H9 (cell line): Measurements from ENCODE around the gene WBP1L. TPM values are rescaled to one million over a fixed set of nuclear protein-coding genes. Genes with fewer than 3 reads are reported as not detected.

Source experiments
- DNase-seq: peaks from one replicate; pipeline ENCODE4 v3.0.0-alpha.2; 2017
- H2AFZ ChIP-seq: one replicate; pipeline ENCODE4 v1.6.1; 2013; ENCODE audit warnings: mild to moderate bottlenecking, low read length, control low read depth, moderate library complexity
- H2AK5ac ChIP-seq: 2 replicates; pipeline ENCODE4 v1.6.1; 2013; ENCODE audit warnings: low read length, control low read depth, mixed read lengths; ENCODE audit not compliant: insufficient read length
- H2BK120ac ChIP-seq: one replicate; pipeline ENCODE4 v1.6.1; 2013; ENCODE audit warnings: low read depth, mild to moderate bottlenecking, low read length, control low read depth, inconsistent platforms; ENCODE audit not compliant: poor library complexity, severe bottlenecking
- H2BK12ac ChIP-seq: 2 replicates; pipeline ENCODE4 v1.6.1; 2013; ENCODE audit warnings: low read length, control low read depth, mixed read lengths, low read depth; ENCODE audit not compliant: insufficient read length
- H2BK15ac ChIP-seq: 2 replicates; pipeline ENCODE4 v1.6.1; 2013; ENCODE audit warnings: low read depth, low read length, control low read depth
- H2BK20ac ChIP-seq: one replicate; pipeline ENCODE4 v1.6.1; 2013; ENCODE audit warnings: low read depth, mild to moderate bottlenecking, low read length, control low read depth, inconsistent platforms; ENCODE audit not compliant: poor library complexity, severe bottlenecking
- H2BK5ac ChIP-seq: 2 replicates; pipeline ENCODE4 v1.6.1; 2013; ENCODE audit warnings: low read length, control low read depth, mixed read lengths; ENCODE audit not compliant: insufficient read length
- H3K14ac ChIP-seq: 2 replicates; pipeline ENCODE4 v1.6.1; 2013; ENCODE audit warnings: low read length, control low read depth; ENCODE audit not compliant: insufficient read depth
- H3K18ac ChIP-seq: 2 replicates; pipeline ENCODE4 v1.6.1; 2013; ENCODE audit warnings: low read depth, mild to moderate bottlenecking, mixed read lengths, low read length, control low read depth; ENCODE audit not compliant: insufficient read length
- H3K23ac ChIP-seq: 2 replicates; pipeline ENCODE4 v1.6.1; 2013; ENCODE audit warnings: low read length, control low read depth, mixed read lengths, low read depth; ENCODE audit not compliant: insufficient read length
- H3K23me2 ChIP-seq: 2 replicates; pipeline ENCODE4 v1.6.1; 2013; ENCODE audit warnings: low read depth, mild to moderate bottlenecking, mixed read lengths, low read length, control low read depth; ENCODE audit not compliant: insufficient read length, poor library complexity, severe bottlenecking
- H3K27ac ChIP-seq: 2 replicates; pipeline ENCODE4 v1.5.1; 2013; ENCODE audit warnings: low read length, control low read depth, mixed read lengths, low read depth; ENCODE audit not compliant: insufficient read length
- H3K27me3 ChIP-seq: 2 replicates; pipeline ENCODE4 v1.6.1; 2013; ENCODE audit warnings: low read length, control low read depth, inconsistent platforms; ENCODE audit not compliant: insufficient read depth
- H3K4ac ChIP-seq: 2 replicates; pipeline ENCODE4 v1.6.1; 2013; ENCODE audit warnings: low read depth, mild to moderate bottlenecking, control low read depth, inconsistent platforms, low read length, moderate library complexity
- H3K4me1 ChIP-seq: 2 replicates; pipeline ENCODE4 v1.6.1; 2013; ENCODE audit warnings: low read length, control low read depth, inconsistent platforms; ENCODE audit not compliant: insufficient read depth
- H3K4me2 ChIP-seq: 2 replicates; pipeline ENCODE4 v1.6.1; 2013; ENCODE audit warnings: low read length, control low read depth, mixed read lengths; ENCODE audit not compliant: insufficient read length, insufficient read depth
- H3K56ac ChIP-seq: 2 replicates; pipeline ENCODE4 v1.6.1; 2013; ENCODE audit warnings: low read depth, mild to moderate bottlenecking, mixed read lengths, low read length, control low read depth; ENCODE audit not compliant: insufficient read length
- H3K79me1 ChIP-seq: 2 replicates; pipeline ENCODE4 v1.6.1; 2013; ENCODE audit warnings: low read depth, mild to moderate bottlenecking, moderate library complexity, low read length, control low read depth, inconsistent platforms; ENCODE audit not compliant: insufficient read depth, poor library complexity, severe bottlenecking
- H3K79me2 ChIP-seq: 2 replicates; pipeline ENCODE4 v1.6.1; 2013; ENCODE audit warnings: low read length, control low read depth, inconsistent platforms; ENCODE audit not compliant: insufficient read depth
- H3K9ac ChIP-seq: 2 replicates; pipeline ENCODE4 v1.6.1; 2013; ENCODE audit warnings: low read length, control low read depth, mixed read lengths; ENCODE audit not compliant: insufficient read length; ENCODE audit errors: extremely low read depth
- H3K9me3 ChIP-seq: one replicate; pipeline ENCODE4 v1.6.1; 2013; ENCODE audit warnings: low read depth, low read length, inconsistent platforms; ENCODE audit not compliant: control insufficient read depth
- H3T11ph ChIP-seq: one replicate; pipeline ENCODE4 v1.6.1; 2013; ENCODE audit warnings: mild to moderate bottlenecking, low read length, control low read depth, inconsistent platforms
- H4K20me1 ChIP-seq: one replicate; pipeline ENCODE4 v1.6.1; 2013; ENCODE audit not compliant: control insufficient read depth, insufficient read length, insufficient read depth
- H4K5ac ChIP-seq: 2 replicates; pipeline ENCODE4 v1.6.1; 2013; ENCODE audit warnings: low read depth, mild to moderate bottlenecking, mixed read lengths, low read length, control low read depth; ENCODE audit not compliant: insufficient read length
- H4K8ac ChIP-seq: replicated peaks from 2 replicates; pipeline ENCODE4 v1.6.1; 2013; ENCODE audit warnings: low read length, control low read depth, mixed read lengths, low read depth; ENCODE audit not compliant: insufficient read length
- H4K91ac ChIP-seq: 2 replicates; pipeline ENCODE4 v1.6.1; 2013; ENCODE audit warnings: low read depth, mild to moderate bottlenecking, moderate library complexity, mixed read lengths, low read length, control low read depth; ENCODE audit not compliant: insufficient read length
- H3K27ac Mint-ChIP-seq, 3 experiments: 2 replicates in 2 of 3; 3 replicates in 1 of 3; pipeline ENCODE4 v1.8.0; 2020 to 2021; ENCODE audit warnings: mixed read lengths in 3 of 3, mild to moderate bottlenecking in 1 of 3, moderate library complexity in 1 of 3
- H3K27me3 Mint-ChIP-seq: 2 replicates; pipeline ENCODE4 v1.8.0; 2021; ENCODE audit warnings: low read depth, mild to moderate bottlenecking, moderate library complexity, mixed read lengths
- H3K36me3 Mint-ChIP-seq, 3 experiments: 2 replicates in 2 of 3; 3 replicates in 1 of 3; pipeline ENCODE4 v1.8.0; 2020 to 2021; ENCODE audit warnings: low read depth in 3 of 3, mixed read lengths in 3 of 3; ENCODE audit not compliant: insufficient read depth in 1 of 3
- H3K4me1 Mint-ChIP-seq, 2 experiments: 2 replicates each; pipeline ENCODE4 v1.8.0; 2020; ENCODE audit warnings: mixed read lengths in 2 of 2
- H3K4me3 Mint-ChIP-seq, 2 experiments: 2 replicates in 1 of 2; 3 replicates in 1 of 2; pipeline ENCODE4 v1.8.0; 2020 to 2021; ENCODE audit warnings: mild to moderate bottlenecking in 2 of 2, mixed read lengths in 2 of 2, moderate library complexity in 1 of 2
- H3K9me3 Mint-ChIP-seq, 2 experiments: 2 replicates in 1 of 2; 3 replicates in 1 of 2; pipeline ENCODE4 v1.8.0; 2020; ENCODE audit warnings: mild to moderate bottlenecking in 2 of 2, mixed read lengths in 2 of 2, moderate library complexity in 1 of 2
- CTCF ChIP-seq: fragments of 200-600 bp; sonication (generic); conservative IDR thresholded peaks from 3 replicates; pipeline ENCODE4 v1.8.0; 2021; ENCODE audit warnings: antibody characterized with exemption, mild to moderate bottlenecking
- WGBS: extraction: QIAGEN DNeasy Blood & Tissue Kit; methylation state at CpG from one replicate; pipeline ENCODE4 v1.1.7; 2013; ENCODE audit warnings: missing lambda C conversion rate, low lambda C conversion rate, mixed read lengths; ENCODE audit not compliant: insufficient read length; ENCODE audit errors: extremely low coverage; 5-methylcytosine and 5-hydroxymethylcytosine counted together
- total RNA-seq: library from RNA; stranded (reverse); gene quantifications from 2 replicates; pipeline ENCODE4 v1.2.1, GENCODE V29; 2021

The WBP1L gene
- total RNA-seq, 1 experiment from 2014 or later: 23.8 TPM

DNA sequence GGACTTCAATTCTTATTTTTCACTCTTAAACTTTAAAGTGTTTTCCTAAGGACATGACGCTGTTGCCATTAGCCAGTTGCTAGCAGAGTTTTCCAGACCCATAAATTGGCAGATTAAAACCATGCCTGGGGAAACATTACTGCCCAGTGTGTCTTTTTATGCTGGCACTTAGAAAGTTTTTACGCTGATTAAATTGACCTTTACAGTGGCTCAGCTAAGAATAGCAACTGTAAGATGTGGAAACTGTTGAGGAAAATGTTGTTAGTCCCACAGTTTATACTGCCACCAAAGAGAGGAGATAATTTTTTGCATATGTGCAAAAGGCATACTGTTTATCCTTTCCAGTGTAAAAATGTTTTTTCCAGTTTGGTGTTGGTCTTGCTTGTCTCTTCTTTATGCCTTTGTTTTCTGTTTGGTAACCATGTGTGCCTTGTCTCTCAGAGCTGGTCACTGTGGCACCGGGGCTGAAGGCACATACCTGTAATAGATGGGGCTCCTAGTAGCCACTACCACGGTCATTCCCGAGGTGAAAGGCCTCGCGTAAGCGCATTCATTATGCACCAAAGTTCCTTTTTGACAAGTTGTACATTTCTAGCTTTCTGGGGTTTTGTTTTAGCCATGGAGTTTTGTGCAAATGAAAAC is 48.1 kb downstream of the WBP1L start:
- no peak overlapping the region for H2BK15ac ChIP-seq
- H3K27ac Mint-ChIP-seq: no peak overlapping the region
- no CpG with 5 or more reads among the region's 8 CpGs for WGBS

More for the DNA sequence above, 48.1 kb downstream of the WBP1L start:
- Histone ChIP-seq H4K91ac (no peak overlapping the region), H3K56ac (no peak overlapping the region), H3T11ph (no peak overlapping the region), H3K18ac (no peak overlapping the region), H3K79me2 (no peaks in the 10 kb centered on the region), H2AK5ac (no peak overlapping the region), H2BK20ac (no peak overlapping the region), H3K27me3 (no peaks in the 10 kb centered on the region), H3K23me2 (no peaks in the 10 kb centered on the region), H4K20me1 (no peaks in the 10 kb centered on the region), H3K79me1 (peaks cover 3% of the 10 kb centered on the region), H3K4me2 (no peak overlapping the region), H2BK5ac (no peak overlapping the region), H3K9me3 (no peaks in the 10 kb centered on the region), H3K4ac (no peak overlapping the region), H2BK12ac (no peak overlapping the region), H3K23ac (no peak overlapping the region), H4K8ac (no peak overlapping the region), H2AFZ (no peak overlapping the region), H3K14ac (no peak overlapping the region), H4K5ac (no peak overlapping the region), H3K9ac (no peak overlapping the region), H2BK120ac (no peak overlapping the region), H3K4me1 (no peaks in the 10 kb centered on the region), H3K27ac (no peak overlapping the region)
- no peaks in the 10 kb centered on the region for H3K27me3 Mint-ChIP-seq
- no peak for DNase-seq
- H3K9me3 Mint-ChIP-seq: peaks cover 5% of the 10 kb centered on the region in 2 experiments; a peak in 4 of 5 replicates
- peaks cover 1 to 6% (median 4%) of the 10 kb centered on the region in 3 experiments; a peak in 4 of 7 replicates for H3K36me3 Mint-ChIP-seq
- H3K4me3 Mint-ChIP-seq: no peak overlapping the region
- no peak for TF ChIP-seq CTCF
- peaks cover 4% of the 10 kb centered on the region in 2 experiments for H3K4me1 Mint-ChIP-seq
